IPS-18c (cell line): Measurements from ENCODE around the gene CPED1.
"Not testable (repeated sequence)": the region's sequence is repeated elsewhere in the genome, so short reads cannot be mapped to it uniquely, and the experiment has no call there.

Source experiments
- H3K4me3 ChIP-seq: 2 replicates; pipeline ENCODE4 v1.7.0; 2013; ENCODE audit warnings: low read depth, mild to moderate bottlenecking, low read length, moderate library complexity; ENCODE audit not compliant: insufficient read depth
- H3K9me3 ChIP-seq: one replicate; pipeline ENCODE4 v1.6.1; 2013; ENCODE audit warnings: mild to moderate bottlenecking, low read length, moderate library complexity; ENCODE audit not compliant: control insufficient read depth, insufficient read depth

Gene CPED1

DNA sequence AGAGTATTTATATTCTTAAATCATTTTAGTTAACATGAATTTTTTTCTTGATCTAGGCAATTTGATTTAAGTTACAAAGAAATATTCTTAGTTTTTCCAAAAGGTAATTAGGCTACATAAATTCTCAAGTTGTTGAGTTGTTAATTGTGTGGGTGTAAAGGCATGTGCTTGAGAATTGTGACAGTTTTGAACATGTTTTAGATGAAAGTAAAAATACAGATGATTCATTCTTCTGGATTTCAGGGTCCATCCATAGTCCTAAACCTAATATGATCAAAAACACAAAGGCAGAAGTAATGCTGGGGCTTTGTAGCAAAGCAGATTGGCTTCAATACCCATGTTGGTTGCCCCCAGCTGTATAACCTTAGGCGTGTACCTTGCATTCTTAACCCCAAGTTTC lies 127.9 kb downstream of the CPED1 start:
- no peak overlapping the region for H3K4me3 ChIP-seq

DNA sequence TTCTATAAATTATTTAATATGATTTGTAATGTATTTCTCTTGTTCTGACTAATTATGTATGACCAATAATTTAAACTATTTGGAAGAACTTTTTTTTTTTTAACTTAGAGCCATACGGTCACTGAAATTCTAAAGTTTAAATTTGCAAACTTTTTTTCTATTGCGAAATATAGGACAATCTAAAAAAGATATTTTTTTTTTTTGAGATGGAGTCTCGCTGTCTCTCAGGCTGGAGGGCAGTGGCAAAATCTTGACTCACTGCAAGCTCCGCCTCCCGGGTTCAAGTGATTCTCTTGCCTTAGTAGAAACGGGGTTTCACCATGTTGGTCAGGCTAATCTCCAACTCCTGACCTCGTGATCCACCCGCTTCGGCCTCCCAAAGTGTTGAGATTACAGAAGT lies 130.5 kb downstream of the CPED1 start:
- H3K4me3 ChIP-seq, result no peak overlapping the region
- no peaks in the 10 kb centered on the region for H3K9me3 ChIP-seq

More for the DNA sequence above, 127.9 kb downstream of the CPED1 start:
- no peaks in the 10 kb centered on the region for H3K9me3 ChIP-seq

DNA sequence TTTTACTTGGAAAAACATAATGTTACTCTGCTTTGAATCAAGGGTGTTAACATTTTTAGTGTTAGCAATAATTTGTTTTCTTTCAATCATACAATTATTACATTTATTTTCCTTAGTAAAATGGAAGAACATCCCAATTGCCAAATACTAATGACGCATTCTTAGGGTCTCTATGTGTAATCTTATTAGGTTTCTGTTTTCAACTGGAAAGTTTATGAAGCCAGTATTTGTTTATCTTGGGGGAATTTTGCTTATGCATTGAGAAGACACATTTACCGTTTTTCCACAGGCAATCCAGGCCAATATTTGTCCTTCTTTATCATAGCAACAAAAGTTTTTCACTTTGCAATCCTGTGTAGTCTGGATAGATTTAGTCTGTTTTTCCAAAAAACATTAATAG lies 134.5 kb downstream of the CPED1 start:
- no peaks in the 10 kb centered on the region for H3K9me3 ChIP-seq
- no peak overlapping the region for H3K4me3 ChIP-seq

DNA sequence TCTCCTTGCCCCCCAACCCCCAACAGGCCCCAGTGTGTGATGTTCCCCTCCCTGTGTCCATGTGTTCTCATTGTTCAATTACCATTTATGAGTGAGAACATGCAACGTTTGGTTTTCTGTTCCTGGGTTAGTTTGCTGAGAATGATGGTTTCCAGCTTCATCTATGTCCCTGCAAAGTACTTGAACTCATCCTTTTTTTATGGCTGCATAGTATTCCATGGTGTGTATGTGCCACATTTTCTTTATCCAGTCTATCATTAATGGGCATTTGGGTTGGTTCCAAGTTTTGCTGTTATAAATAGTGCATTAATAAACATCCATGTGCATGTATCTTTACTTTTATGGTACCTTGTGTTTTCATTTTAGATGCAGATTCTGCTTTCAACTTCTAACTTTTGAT lies 136.9 kb downstream of the CPED1 start:
- H3K9me3 ChIP-seq, H3K4me3 ChIP-seq: not testable (repeated sequence)

DNA sequence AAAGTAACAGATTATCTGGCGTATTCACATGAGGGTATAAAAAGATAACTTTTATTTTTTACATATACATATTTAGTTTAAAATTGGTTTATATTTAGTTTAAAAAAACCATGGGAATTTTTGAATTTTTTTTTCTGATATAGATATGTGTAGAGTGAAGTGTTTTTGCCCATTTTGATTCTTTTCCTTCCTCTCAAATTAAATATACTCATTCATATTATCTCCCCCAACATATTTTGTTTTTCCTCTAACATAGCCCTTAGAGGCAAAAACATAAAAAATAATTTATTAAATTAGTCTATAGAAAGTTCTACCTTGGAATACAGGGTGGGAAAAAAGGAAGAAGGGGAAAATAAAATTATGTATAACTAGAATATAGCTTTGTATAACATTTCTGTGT lies 137.7 kb downstream of the CPED1 start:
- Histone ChIP-seq H3K4me3 (no peak overlapping the region), H3K9me3 (no peaks in the 10 kb centered on the region)

DNA sequence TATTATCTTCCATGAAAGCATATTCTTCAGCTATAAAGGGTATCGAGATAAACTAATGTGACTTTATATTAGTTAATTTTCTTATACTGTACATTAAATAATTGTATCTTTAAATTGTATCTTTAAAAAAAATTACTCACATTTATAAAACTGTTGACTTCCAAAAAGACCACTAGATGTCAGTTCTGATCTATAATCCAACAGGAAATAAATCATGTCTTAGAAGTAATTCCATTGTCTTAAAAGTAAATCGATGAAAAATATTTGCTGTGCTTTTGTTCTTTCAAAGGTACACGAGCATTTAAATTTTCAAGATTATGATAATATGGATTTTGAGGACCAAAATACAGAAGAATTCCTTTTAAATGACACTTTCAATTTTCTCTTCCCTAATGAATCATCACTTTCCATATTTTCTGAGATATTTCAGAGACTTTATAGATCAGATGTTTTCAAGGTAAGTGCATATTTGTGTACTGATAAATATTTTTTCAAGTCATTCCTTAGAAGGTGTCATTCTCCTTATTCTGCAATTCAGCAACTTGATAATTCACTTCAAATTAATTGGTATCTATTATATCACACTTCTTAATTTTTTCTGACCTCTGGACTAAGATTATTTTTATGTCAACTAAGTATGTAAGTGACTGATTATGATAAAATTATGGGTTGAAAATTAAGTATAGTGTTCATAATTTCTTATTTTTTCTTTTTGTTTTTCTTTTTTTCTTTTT lies 138.5 kb downstream of the CPED1 start:
- no peak overlapping the region for H3K4me3 ChIP-seq
- no peaks in the 10 kb centered on the region for H3K9me3 ChIP-seq

DNA sequence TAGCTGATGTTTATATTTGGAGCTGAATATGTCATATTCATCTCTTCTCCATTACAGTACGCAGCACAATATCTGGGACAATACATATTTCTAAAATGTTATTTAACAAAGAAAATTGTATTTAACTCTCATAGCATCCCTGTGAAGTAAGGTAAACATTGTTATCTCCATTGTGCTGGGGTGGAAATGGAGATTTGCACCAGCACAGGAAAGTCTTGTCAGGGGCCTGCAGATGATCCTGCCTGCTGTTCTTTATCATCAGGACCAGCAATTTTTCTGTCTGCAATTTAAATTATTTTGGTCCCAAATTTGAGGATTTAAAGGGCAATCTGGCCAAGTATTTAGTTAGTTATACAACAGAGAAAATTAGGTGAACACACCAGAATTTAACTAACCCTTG lies 144.4 kb downstream of the CPED1 start:
- Histone ChIP-seq H3K4me3 (no peak overlapping the region), H3K9me3 (no peaks in the 10 kb centered on the region)

DNA sequence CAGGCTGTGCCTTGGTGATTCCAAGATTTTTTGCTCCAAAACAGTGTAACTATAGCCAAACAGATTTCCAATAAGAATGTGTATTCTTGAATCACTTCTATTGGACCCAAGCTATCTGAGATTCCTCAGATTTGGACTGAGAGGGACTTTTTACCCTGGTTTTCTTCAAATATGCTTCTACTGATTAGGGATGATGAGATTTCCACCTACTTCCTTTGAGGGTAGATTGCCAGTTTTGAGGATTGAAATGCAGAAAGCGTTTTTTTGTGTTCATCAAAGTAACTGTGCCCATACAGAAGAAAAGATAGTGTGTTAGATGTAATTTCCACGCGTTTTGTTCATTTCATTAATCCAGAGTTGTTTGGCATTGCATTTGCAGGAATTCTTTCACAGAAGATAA lies 144.9 kb downstream of the CPED1 start:
- no peak overlapping the region for H3K4me3 ChIP-seq
- H3K9me3 ChIP-seq, result no peaks in the 10 kb centered on the region

DNA sequence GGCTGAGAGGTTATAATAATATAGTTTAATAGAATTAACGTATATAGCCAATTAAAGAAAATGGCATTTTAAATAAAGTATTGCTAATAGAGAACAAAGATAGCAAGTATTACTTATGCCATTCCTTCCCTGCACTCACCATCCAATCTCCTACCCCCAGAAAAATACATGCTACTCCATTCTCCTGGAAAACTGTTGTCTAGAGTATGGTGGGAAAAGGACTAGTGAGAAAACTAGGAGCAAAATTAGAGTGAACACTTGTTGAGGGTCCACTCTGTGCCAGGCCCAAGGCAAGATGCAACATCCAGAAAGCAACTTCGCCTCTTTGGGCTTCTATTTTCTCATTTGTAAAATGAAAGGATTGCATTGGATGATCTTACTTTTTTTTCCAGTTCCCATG lies 149.1 kb downstream of the CPED1 start:
- Histone ChIP-seq H3K9me3 (no peaks in the 10 kb centered on the region), H3K4me3 (no peak overlapping the region)

DNA sequence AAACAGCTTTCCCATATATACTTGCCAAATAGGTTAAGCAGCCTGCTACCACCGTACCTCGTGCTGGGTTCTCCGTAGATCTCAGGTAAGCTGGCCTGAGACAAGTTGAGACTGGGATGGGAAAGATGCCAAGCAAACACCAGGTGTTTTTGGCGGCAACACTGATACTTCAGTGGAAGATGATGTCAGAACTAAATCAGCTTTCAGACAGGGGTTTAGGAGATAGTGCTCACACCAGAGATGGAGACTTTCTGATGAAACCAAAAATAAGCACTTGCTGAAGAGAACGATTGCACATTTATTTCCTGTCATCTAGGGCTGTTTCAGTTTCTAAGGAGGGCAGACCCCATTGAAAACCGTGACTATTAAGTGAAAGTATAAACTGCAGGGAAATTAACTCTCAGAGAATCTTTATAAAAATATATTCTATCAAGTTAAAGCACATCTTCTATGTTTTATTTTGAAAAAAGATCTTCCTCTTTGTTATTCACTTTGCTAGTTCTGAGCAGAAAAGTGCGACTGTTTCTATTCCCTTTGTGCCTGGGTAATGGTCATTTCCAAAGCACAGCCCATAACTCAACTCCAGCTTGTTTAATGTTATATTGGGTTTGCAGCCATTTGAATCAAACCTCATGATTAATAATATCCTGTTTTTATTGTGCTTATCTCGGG lies 149.9 kb downstream of the CPED1 start:
- Histone ChIP-seq H3K4me3 (no peak overlapping the region), H3K9me3 (no peaks in the 10 kb centered on the region)

DNA sequence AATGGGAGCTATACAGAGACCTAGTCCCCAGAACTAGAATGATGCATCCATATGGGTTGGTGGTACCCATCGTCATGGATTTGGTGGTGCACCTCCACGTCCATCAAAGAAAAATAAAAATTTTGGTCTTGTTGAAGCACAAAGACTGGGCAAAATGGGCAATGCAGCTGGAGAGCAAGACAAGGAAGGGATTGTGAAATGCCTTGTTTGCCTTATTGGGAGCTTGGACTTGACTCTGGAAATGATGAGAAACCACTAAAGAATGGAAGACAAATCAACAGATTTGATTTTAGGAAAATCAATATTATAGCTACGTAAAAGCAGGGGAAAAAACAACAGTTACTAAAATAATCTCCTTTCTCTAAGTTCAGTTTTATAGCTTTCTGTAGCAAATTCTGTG lies 150.9 kb downstream of the CPED1 start:
- Histone ChIP-seq H3K9me3 (no peaks in the 10 kb centered on the region), H3K4me3 (no peak overlapping the region)

DNA sequence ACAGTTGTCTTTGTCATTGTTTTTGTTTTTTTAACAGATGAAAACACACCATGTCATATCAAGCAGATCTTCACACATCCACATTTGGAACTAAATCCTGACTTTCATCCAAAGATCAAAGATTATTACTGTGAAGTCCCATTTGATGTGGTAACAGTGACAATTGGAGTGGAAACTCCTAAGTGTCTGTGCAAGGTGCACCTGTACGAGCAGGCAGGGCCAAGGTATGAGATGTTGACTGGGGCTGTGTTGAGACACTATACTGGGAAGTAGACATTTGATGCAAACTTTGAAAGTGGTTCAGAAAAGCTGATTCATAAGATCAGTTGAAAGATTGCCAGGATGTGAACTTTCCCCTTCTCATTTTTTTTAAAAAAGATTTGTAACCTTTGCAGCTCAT lies 152.3 kb downstream of the CPED1 start:
- Histone ChIP-seq H3K4me3 (no peak overlapping the region), H3K9me3 (no peaks in the 10 kb centered on the region)

DNA sequence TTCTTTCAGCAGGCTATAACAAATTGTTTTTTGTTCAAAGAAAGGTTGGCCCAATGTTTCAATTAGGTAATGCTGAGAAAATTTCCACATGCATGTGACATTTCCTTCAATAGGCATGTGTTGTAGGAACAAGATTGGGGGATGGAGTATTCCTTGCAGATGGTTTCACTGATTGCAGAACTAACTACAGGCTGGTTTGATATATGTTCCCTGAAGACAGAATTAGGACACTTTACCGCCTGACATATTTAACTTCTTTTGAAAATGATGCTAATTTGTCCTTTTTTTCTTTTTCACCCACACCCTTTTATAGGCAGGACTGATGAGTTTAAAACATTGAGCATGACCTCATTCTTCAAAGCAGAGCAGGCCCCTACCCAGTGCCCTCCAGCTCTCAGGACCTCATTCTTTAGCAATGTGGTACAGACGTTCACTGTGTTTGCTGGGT lies 163.3 kb downstream of the CPED1 start:
- H3K4me3 ChIP-seq, result no peak overlapping the region
- no peaks in the 10 kb centered on the region for H3K9me3 ChIP-seq

DNA sequence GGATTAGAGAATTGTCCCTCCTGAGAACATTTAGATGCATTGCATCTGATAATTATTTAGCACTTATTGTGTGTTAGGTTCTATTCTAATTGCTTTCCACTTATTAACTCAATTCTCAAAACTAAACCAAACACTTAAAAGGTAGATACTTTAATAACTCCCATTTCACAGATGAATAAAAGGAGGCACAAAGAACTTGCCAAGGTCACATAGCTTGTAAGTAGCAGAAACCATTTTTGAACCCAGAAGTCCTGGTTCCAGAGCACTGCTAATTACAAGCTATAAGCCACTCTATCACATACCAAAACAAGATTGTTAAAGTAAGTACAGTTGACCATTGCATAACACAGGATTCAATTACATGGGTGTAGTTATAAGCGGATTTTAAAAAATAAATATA lies 164.9 kb downstream of the CPED1 start:
- Histone ChIP-seq H3K4me3 (no peak overlapping the region), H3K9me3 (no peaks in the 10 kb centered on the region)

DNA sequence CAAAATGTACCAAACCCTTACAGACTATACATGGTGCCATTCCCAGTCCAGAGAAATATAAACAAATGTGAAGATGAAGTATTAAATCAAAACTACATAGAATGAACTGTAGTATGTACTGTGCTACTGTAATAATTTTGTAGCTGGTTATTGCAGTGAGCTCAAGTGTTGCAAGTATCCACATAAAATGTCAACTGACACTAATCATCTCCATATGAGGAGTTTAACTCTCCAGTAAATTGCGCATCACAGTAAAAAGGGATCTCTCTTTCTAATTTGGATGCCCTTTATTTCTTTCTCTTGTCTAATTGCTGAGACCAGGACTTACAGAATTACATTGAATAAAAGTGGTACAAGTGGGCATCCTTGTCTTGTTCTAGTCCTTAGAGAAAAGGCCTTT lies 165.5 kb downstream of the CPED1 start:
- H3K9me3 ChIP-seq, result no peaks in the 10 kb centered on the region
- no peak overlapping the region for H3K4me3 ChIP-seq

DNA sequence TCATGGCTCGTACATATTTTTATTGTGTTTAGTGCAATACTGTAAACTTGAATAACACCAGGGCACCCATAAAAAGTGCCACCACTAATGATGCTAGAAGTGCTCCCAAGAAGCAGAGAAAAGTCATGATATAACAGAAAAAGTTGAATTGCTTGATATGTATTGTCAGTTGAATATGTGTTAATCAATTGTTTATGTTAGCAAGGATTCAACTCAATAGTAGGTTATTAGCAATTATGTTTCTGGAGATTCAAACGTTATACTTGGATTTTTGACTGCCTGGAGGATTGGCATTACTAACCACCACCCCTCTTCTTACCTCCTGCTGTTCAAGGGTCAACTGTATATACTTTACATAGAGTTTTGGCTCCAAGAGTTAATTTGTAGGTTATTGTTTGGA lies 168.3 kb downstream of the CPED1 start:
- Histone ChIP-seq H3K9me3 (no peaks in the 10 kb centered on the region), H3K4me3 (no peak overlapping the region)

DNA sequence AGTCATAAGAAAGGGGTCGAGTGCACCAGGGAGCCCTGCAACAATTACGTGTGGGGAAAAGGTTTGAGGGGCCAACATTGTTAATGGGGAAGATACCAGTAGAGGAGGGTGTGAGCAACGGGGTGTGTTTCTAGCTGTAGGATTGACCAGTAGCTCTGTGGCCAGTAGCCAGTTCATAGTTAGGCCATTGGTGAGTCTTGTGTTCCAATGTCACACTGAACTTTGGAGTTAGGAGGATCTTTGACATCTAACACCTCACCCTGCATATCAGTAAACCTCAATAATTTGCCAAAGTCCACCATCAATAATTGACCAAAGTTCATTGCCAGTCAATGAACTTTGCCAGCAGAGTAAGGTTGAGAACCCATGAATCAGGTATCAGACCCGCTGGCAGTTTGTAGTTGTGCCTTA lies 168.8 kb downstream of the CPED1 start:
- H3K4me3 ChIP-seq, result no peak overlapping the region
- no peaks in the 10 kb centered on the region for H3K9me3 ChIP-seq

DNA sequence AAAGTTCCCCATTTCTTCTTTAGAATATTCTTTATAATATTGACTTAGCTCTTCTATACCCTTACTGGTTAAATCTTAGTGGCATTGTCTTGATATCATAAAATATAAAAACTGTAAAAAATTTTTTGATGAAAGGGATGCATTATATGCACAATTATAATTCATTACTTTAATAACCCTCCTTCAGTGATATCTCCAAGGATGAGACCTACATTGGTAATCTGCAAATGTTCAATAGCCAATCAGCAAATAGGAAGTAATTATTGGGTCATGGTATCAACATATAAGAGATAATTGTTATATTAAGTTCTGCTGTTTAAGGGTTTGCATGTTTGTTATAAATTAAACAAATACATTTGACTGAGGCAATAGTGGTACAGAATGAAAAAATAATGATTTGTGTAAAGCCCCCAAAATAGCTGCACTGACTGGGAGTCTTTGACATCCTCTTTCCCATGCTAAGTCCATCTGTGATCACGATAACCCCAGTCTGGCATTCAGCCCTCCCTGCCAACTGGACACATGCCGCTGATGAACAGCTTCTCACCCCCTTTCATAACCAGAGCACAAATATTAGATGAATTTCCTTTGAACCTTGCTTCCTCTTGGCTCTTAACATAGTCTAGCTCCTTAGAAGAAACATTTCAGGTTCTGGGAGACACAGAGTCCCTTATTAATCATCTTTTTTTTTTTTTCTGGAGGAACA lies 169.5 kb downstream of the CPED1 start:
- Histone ChIP-seq H3K4me3 (no peak overlapping the region), H3K9me3 (no peaks in the 10 kb centered on the region)
